Measurements from ENCODE around the gene SLFN5.
"Not testable (repeated sequence)": the region's sequence is repeated elsewhere in the genome, so short reads cannot be mapped to it uniquely, and the experiment has no call there.

SLFN5 gene

GRCh38 chr17:35255316-35255715 is 12.4 kb downstream of the SLFN5 start:
- no peak for DNase-seq (ENCODE audit: extremely low read depth, low read depth)
- TF ChIP-seq CTCF (IDR thresholded peaks at IDR 0.05; ENCODE audit: low read depth, low read length): no peak

- DNase-seq (ENCODE audit: extremely low read depth, low read depth): no peak
These were observed 13.8 kb downstream of the SLFN5 start for GRCh38 chr17:35256629-35257028.

GRCh38 chr17:35257208-35257659 is 14.4 kb downstream of the SLFN5 start:
- no peak for DNase-seq (ENCODE audit: extremely low read depth, low read depth)

More at GRCh38 chr17:35256629-35257028, 13.8 kb downstream of the SLFN5 start:
- TF ChIP-seq CTCF (IDR thresholded peaks at IDR 0.05; ENCODE audit: low read depth, low read length): no peak

GRCh38 chr17:35259001-35259400 is 16.1 kb downstream of the SLFN5 start:
- no peak for TF ChIP-seq CTCF (IDR thresholded peaks at IDR 0.05; ENCODE audit: low read depth, low read length)
- no peak for DNase-seq (ENCODE audit: extremely low read depth, low read depth)

More at GRCh38 chr17:35257208-35257659, 14.4 kb downstream of the SLFN5 start:
- no peak for TF ChIP-seq CTCF (IDR thresholded peaks at IDR 0.05; ENCODE audit: low read depth, low read length)

GRCh38 chr17:35265071-35265470 is 22.2 kb downstream of the SLFN5 start:
- TF ChIP-seq CTCF (IDR thresholded peaks at IDR 0.05; ENCODE audit: low read depth, low read length): no peak
- DNase-seq (ENCODE audit: extremely low read depth, low read depth): no peak

- no peak for DNase-seq (ENCODE audit: extremely low read depth, low read depth)
- no peak for TF ChIP-seq CTCF (IDR thresholded peaks at IDR 0.05; ENCODE audit: low read depth, low read length)
These were observed 22.8 kb downstream of the SLFN5 start for GRCh38 chr17:35265566-35266141.

GRCh38 chr17:35274167-35275066 is 31.5 kb downstream of the SLFN5 start:
- not testable (repeated sequence) for DNase-seq (ENCODE audit: extremely low read depth, low read depth)

GRCh38 chr17:35278454-35278853 is 35.6 kb downstream of the SLFN5 start:
- not testable (repeated sequence) for DNase-seq (ENCODE audit: extremely low read depth, low read depth)

GRCh38 chr17:35278876-35279275 is 36.0 kb downstream of the SLFN5 start:
- DNase-seq (ENCODE audit: extremely low read depth, low read depth): not testable (repeated sequence)
